ENCODE measurements around the gene ARL8B.

DNA sequence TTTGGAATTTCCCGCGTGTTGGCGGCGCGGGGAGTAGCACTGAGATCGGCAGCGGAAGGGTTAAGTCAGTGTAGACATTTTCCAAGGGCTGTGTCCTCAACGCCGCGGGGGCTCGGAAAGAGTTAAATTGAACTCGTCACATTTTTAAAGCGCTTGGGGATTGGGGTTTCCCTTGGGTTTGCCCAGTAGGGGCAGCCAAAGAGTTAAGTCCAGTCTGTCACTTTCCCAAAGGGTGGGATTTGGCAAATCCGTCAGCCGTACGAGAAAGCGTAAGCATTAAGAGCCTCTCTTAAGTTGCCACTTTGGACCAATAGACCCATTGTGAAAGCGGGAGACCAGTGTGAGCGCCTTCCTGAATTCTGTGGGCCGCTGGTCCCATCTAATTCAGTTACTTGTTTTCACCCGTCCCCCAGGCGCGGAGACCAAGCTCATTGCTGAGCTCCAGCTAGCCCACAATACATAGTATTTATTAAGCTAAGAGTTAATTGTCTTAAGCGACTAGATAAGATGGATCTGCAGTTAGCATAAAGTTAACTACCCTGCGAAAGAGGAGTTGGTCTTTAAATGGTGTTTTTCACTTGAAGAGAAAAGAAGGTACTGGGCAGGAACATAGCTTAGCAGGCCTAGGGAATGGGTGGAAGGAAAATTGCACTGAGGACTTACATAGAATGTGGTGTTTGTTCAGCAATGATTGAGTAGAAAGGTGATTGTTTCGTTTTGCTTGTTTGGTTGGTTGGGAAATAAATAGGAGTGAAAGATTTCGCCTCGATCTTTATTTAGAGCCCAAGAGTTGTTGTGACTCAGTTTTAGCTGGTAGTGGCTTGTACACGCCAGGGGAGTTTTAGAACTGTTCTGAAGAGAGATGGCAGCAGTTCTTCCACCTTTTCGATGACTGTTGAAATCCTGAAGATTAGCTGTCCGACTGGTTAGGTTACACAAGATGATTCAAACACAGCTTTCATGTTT, 932 bp downstream of the ARL8B start:
- TF ChIP-seq SIX5 (IDR thresholded peaks at IDR 0.05; ENCODE audit: low read depth, low read length) (no peak), POLR2AphosphoS5 (IDR thresholded peaks at IDR 0.05; ENCODE audit: low read depth, low read length) (no peak), CHD1 (IDR thresholded peaks at IDR 0.05; ENCODE audit: low read depth, low read length) (no peak), NRF1 (IDR thresholded peaks at IDR 0.05; ENCODE audit: low read depth, low read length) (no peak), POLR2A (IDR thresholded peaks at IDR 0.05; ENCODE audit: control extremely low read depth in 1 of 2, low read depth in 2 of 2, low read length in 2 of 2) (no peak), EZH2 (IDR thresholded peaks at IDR 0.05; ENCODE audit: low read depth, low read length, severe bottlenecking) (no peak), HDAC2 (IDR thresholded peaks at IDR 0.05; ENCODE audit: borderline replicate concordance in 1 of 2, low read depth in 2 of 2, low read length in 2 of 2) (0 out of 4 replicates have a peak, but pooled peaks of 1 of the 2 experiments have one; percentile 44), RXRA (IDR thresholded peaks at IDR 0.05; ENCODE audit: insufficient read depth, low read depth, low read length) (no peak), BRCA1 (IDR thresholded peaks at IDR 0.05; ENCODE audit: low read depth, low read length) (no peak)

Measured in H1 (cell line).